Kidney (tissue), 14 donors: ENCODE results near the gene LRRC10. TPM values are rescaled to one million over a fixed set of nuclear protein-coding genes. Genes with fewer than 3 reads are reported as not detected.

Experiments used
- DNase-seq, 5 donors: peaks; one replicate each; pipeline ENCODE4 v3.0.0-alpha.2; 2013 to 2020
- FAIRE-seq: peaks from 2 replicates; lab custom pipeline; 2012; peaks lifted over from hg19 to GRCh38; lab: Jason Lieb, UNC
- H3K27ac ChIP-seq, 2 donors: one replicate each; pipeline ENCODE4 v1.7.0; 2013; ENCODE audit warnings: low read depth in 2 of 2, low read length in 2 of 2, inconsistent platforms in 1 of 2
- H3K27me3 ChIP-seq: one replicate; pipeline ENCODE4 v1.7.1; 2013; ENCODE audit warnings: low read length, inconsistent platforms; ENCODE audit not compliant: control insufficient read depth, insufficient read depth
- H3K36me3 ChIP-seq, 3 donors: one replicate each; pipeline versions ENCODE4 v1.7.0 to v1.7.1; 2013; ENCODE audit warnings: low read length in 3 of 3, control low read depth in 1 of 3, inconsistent platforms in 1 of 3; ENCODE audit not compliant: insufficient read depth in 3 of 3, control insufficient read depth in 2 of 3
- H3K4me1 ChIP-seq, 3 donors: one replicate each; pipeline versions ENCODE4 v1.7.0 to v1.7.1; 2013; ENCODE audit warnings: low read length in 3 of 3, inconsistent platforms in 1 of 3, low read depth in 1 of 3; ENCODE audit not compliant: control insufficient read depth in 2 of 3, insufficient read depth in 2 of 3
- H3K4me3 ChIP-seq, 3 donors: one replicate each; pipeline versions ENCODE4 v1.7.0 to v1.8.1; 2013; ENCODE audit warnings: low read length in 3 of 3, control low read depth in 1 of 3, inconsistent platforms in 1 of 3
- H3K9ac ChIP-seq, 3 donors: one replicate each; pipeline versions ENCODE4 v1.7.0 to v1.7.1; 2013; ENCODE audit warnings: low read length in 3 of 3, control low read depth in 1 of 3, inconsistent platforms in 1 of 3
- H3K9me3 ChIP-seq, 3 donors: one replicate each; pipeline versions ENCODE4 v1.7.0 to v1.7.1; 2013; ENCODE audit warnings: low read length in 3 of 3, control low read depth in 1 of 3, inconsistent platforms in 1 of 3; ENCODE audit not compliant: control insufficient read depth in 2 of 3, insufficient read depth in 1 of 3
- intact Hi-C: fragments of 100-400 bp; cut with DNase I; formaldehyde crosslinking; loops from one replicate; pipeline ENCODE4 v1.11.1; 2022
- polyA plus RNA-seq: library from polyadenylated mRNA; stranded (reverse); fragments of 350-450 nt; fragmentation: Illumina TruSeq; extraction: RNeasy Lipid Tissue Mini Kit (QIAGEN cat#74804); gene quantifications from one replicate; pipeline ENCODE4 v1.2.3, GENCODE V29; 2014; ENCODE audit warnings: low read depth, low replicate concordance; ENCODE audit not compliant: insufficient read depth
- total RNA-seq: library from RNA; stranded (reverse); fragmentation: NEBNext Ultra II Directional; extraction: Animal tissue kit (Norgen Biotek cat#: 25700); gene quantifications from one replicate; pipeline ENCODE4 v1.2.1, GENCODE V29; 2021
- TF ChIP-seq, protein P1 (sequence below): IDR thresholded peaks from 3 replicates; pipeline ENCODE4 v1.5.1; 2012; ENCODE audit warnings: mild to moderate bottlenecking, moderate library complexity, borderline replicate concordance; ENCODE audit not compliant: insufficient read depth; ENCODE audit errors: extremely low read depth
- donor health status: control.
- donor health status: control.
- donor health status: control.
- donor health status: control.
- donor health status: control.
- donor health status: DM: yes; HTN: yes; CAD: no.
- donor health status: Normal renal cell carcinoma (clear cell type).

Gene LRRC10
- total and polyA plus RNA-seq, 2 donors from 2014 or later = not detected

DNA sequence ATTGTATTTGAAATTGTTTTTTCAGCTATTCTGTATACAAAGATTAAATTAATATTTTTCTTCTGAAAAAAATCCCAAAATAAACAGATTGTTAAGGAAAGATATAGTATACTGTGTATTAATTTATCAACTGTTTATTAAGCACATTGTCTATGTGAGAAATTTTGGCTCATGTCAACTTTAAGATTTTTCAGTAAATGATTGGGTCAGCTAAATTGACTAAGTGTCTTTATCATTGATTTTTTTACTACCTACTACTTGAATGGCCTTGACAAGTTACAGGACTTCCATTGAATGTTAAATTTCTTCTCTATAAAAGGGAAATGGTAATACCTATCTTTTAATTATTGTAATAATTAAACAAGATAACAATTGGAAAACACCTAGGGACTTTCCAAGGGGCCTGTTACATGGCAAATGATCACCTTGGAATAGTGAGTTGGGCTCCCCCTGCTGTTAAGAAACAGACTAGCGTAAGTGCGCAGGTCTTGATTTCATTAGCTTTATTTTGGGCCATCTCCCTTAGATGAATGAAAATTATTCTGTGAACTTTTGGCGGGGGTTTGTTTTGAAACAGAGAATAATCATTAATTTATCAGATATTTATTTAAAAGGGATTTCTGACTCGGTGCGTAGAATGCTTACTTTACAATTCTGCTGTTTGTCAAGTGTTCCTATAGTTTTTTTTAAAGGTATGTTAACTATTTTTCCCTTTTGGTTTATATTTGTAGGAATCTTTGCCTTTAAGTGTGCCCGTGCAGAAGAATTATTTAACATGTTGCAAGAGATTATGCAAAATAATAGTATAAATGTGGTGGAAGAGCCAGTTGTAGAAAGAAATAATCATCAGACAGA is 39.9 kb downstream of the LRRC10 start:
- no peak overlapping the region for H3K27ac ChIP-seq
- peaks cover 17 to 26% (median 19%) of the 10 kb centered on the region in 3 donors for H3K36me3 ChIP-seq
- no peaks in the 10 kb centered on the region for H3K9me3 ChIP-seq
- no peaks in the 10 kb centered on the region for H3K4me1 ChIP-seq
- FAIRE-seq (peak; percentile 73), DNase-seq (peak in 3 of 5 donors; percentile 41 to 79 (median 65))
- no peak overlapping the region for H3K9ac ChIP-seq
- intact Hi-C loops = no loop called here
- no peak overlapping the region for H3K4me3 ChIP-seq
- H3K27me3 ChIP-seq = no peaks in the 10 kb centered on the region
- TF ChIP-seq, protein P1, sequence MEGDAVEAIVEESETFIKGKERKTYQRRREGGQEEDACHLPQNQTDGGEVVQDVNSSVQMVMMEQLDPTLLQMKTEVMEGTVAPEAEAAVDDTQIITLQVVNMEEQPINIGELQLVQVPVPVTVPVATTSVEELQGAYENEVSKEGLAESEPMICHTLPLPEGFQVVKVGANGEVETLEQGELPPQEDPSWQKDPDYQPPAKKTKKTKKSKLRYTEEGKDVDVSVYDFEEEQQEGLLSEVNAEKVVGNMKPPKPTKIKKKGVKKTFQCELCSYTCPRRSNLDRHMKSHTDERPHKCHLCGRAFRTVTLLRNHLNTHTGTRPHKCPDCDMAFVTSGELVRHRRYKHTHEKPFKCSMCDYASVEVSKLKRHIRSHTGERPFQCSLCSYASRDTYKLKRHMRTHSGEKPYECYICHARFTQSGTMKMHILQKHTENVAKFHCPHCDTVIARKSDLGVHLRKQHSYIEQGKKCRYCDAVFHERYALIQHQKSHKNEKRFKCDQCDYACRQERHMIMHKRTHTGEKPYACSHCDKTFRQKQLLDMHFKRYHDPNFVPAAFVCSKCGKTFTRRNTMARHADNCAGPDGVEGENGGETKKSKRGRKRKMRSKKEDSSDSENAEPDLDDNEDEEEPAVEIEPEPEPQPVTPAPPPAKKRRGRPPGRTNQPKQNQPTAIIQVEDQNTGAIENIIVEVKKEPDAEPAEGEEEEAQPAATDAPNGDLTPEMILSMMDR = peak; percentile 72

DNA sequence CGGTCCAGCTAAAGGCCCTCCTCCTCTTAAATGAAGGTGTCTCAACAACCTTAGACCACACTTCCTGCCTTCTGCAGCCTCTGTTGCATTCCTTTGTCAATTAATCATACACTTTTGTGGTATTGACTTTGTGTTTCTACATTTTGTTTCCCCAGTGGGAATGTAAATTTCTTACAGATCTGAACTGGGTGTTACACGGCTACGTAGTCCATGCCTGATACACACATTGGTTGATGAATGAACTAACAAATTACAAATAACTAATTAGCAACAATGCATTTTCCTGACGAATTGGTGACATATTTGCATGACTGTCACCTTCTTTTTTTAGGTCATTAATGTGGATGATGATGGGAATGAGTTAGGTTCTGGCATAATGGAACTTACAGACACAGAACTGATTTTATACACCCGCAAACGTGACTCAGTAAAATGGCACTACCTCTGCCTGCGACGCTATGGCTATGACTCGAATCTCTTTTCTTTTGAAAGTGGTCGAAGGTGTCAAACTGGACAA is 40.6 kb downstream of the LRRC10 start:
- DNase-seq = no peak
- Histone ChIP-seq H3K36me3 (peaks cover 13 to 21% (median 15%) of the 10 kb centered on the region in 3 donors), H3K9me3 (no peaks in the 10 kb centered on the region), H3K27ac (no peak overlapping the region), H3K27me3 (no peaks in the 10 kb centered on the region), H3K4me1 (no peaks in the 10 kb centered on the region), H3K9ac (no peak overlapping the region), H3K4me3 (no peak overlapping the region)
- no peak for FAIRE-seq
- TF ChIP-seq, protein P1 = no peak
- intact Hi-C loops = no loop called here

DNA sequence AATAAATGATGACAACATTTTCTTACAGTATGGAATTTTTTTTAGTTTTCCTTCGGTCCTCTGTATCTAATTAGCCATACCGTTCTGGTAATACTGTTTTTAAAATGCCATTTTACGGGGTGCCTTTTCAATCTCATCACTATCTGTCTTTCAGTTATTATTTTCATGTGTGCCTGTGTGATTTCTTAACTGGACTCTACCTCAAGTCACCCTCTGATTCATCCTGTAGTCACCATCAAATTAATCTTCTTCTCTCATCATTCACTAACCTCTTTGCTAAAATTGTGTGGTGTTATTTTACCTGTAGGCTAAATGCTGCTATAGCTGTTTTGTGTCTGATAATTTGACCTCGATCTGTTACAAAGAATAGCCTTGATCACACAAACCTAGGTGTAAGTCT is 41.5 kb downstream of the LRRC10 start:
- FAIRE-seq = no peak
- intact Hi-C loops = no loop called here
- Histone ChIP-seq H3K4me1 (no peaks in the 10 kb centered on the region), H3K9ac (no peak overlapping the region), H3K36me3 (peaks cover 7 to 19% (median 8%) of the 10 kb centered on the region in 3 donors), H3K4me3 (no peak overlapping the region), H3K27me3 (no peaks in the 10 kb centered on the region), H3K27ac (no peak overlapping the region), H3K9me3 (no peaks in the 10 kb centered on the region)
- TF ChIP-seq, protein P1 = no peak
- no peak for DNase-seq
